NCI-H2107 (cell line): ENCODE data around the gene PELI2.

ENCODE experiments used
- DNase-seq: peaks from one replicate; lab custom pipeline; 2025; lab: John Stamatoyannopoulos, UW

The PELI2 gene

GRCh38 chr14:56300495-56300894 lies 182.3 kb downstream of the PELI2 start:
- no peak for DNase-seq

GRCh38 chr14:56304456-56304855 lies 186.2 kb downstream of the PELI2 start:
- DNase-seq, result no peak

DNA sequence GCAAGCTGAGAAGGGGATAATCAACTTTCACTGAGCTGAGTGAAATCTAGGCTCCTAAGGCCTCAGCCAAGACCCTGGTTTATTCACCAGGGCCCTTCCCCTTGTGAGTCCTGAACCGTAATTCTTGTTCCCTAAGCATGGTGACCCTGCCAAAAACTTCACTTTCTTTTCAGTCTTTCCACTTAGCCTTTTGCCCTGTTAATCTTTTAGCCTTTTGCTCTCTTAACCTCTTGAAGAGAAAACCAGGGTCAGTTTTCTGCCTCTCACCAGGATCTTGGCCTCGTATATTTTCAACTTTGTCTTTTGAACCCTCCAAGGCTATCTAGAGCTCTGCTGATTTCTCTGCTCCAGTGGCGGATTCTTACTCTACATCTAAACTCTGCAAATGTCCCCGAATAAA lies 191.0 kb downstream of the PELI2 start:
- DNase-seq, result no peak

DNA sequence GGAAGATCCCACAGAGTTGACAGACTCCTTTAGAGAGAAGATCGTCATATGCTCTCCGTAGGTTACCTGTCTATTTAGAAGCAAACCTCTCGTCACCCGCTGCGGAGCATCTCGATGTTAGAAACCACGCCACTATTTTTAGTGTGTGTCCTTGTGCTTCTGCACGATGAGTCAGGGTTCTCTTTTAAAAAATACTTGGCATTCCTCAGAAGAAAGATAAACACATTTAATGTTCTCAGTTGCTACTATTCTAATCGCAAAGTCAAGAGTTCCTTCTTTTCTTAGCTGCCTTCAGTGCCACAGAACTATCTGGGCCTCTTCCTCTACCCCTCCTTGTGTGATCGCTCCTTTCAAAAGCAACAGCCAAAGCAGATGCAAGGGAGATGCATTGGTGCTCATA lies 192.4 kb downstream of the PELI2 start:
- DNase-seq, result no peak

DNA sequence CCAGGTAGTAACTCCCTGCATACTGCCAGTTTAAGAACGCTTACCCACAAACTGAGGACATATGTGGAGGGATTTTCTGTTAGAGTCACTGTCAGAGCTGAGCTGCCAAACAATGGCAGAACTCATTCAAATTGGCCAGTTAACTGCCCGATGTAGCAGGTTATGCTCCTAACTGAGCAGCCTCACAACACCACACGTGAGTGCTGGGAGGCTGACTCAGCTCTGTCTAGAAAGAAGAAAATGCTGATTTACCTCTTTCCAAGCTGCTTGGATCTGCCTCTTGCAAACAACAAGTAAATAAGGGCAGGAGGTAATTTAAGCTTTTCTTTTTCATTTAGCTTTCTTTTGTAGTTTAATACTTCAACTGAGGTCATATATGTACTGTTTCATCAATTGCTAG lies 195.6 kb downstream of the PELI2 start:
- DNase-seq, result no peak

DNA sequence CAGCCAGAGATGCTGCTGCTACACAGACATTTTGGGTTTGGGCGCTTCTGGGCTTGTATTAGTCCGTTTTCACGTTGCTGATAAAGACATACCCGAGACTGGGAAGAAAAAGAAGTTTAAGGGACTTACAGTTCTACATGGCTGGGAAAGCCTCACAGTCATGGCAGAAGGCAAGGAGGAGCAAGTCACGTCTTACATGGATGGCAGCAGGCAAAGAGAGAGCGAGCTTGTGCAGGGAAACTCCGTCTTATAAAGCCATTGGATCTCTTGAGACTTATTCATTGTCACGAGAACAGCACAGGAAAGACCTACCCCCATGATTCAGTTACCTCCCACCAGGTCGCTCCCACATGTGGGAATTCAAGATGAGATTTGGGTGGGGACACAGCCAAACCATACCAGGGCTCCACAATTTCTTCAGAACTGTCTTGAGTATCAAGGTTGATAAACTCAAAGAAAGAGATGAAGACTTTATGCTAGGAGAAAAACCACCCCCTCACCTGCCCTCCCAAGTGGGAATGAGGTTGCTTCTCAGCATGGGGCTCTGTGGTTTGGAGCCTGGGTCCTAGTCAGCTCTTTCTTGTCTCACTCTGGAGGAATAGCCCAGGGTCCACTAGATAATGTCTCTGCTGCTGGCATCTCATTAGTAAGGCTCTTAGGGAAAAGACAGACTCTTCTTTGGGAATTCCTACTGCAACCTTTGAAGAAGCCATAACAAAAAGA lies 200.3 kb downstream of the PELI2 start:
- no peak for DNase-seq

DNA sequence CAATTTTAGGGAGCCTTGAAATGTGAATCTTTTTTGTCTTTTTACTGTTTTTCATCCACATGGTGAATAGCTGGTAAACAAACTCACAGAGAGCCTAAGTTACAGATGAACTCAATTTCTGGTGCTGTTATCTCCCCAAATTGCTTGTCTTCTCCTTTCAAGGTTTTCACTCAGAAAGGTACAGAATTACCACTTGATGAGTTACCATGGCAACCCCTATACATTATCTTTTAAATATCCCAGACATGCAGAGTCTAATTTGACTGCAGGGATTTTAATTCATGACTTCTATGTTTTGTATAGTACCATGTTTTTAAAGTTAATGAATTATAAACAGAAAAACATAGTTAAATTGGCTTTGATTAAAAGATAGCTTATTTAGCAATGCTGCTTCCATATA lies 203.7 kb downstream of the PELI2 start:
- DNase-seq, result no peak

DNA sequence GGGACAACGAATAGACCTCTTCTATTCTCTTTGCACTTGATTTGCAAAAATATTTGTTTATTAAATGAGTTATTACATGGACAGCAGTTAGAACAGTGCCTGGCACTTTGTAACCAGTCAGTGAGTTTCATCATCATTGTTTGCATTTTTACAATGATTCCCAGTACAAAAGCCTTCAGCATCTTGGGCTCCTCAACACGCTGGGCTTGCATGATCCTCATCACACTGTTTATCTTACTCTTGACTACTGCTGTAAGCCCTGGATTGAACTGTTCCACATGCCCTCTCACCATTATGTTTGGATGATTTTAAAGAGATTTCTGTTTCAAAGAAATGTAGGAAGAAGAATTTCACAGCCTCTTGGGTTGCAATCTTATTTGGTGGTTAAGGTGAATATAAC lies 204.3 kb downstream of the PELI2 start:
- no peak for DNase-seq

- DNase-seq, result no peak
Measured at GRCh38 chr14:56324454-56324853, 206.2 kb downstream of the PELI2 start.

DNA sequence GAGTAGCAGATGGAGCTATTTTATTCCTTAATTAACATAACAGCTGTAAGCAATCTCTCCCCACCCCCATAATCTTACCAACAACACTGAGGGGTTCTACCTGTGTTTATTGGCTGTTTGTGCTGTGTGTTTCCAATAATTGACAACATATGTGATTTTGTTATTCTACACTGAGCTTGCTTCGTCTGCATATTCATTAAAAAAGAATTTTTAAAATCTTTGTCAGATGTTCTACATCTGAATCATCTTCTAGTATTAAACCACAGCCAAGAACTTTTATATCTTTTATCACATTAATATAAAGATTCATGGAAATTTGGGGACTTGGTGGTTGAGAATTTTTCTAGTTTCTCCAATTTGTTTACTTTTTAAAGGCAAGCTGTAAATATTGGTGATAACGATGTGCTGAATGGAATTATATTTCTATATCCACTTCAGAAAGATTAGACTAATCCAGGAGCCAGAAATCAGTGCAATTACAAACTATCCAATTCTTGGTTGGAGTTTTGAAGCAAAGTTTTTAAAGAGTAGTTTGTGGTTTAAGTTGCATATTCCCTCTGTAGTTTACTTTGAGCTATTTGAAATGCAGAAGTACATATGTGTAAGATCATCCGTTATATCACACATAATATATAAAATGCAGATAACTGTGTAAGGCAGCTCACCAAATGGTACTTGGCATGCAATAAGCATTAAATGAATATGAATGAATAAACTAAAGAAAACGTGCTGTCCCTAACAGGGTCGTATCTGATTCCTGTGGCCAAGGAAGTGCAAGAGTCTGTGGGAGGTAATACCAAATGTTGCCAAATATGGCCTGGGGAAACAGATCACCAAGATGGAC lies 206.9 kb downstream of the PELI2 start:
- no peak for DNase-seq

GRCh38 chr14:56328021-56328420 lies 209.8 kb downstream of the PELI2 start:
- DNase-seq, result no peak

- no peak for DNase-seq
Measured at GRCh38 chr14:56331592-56332216, 213.5 kb downstream of the PELI2 start.

DNA sequence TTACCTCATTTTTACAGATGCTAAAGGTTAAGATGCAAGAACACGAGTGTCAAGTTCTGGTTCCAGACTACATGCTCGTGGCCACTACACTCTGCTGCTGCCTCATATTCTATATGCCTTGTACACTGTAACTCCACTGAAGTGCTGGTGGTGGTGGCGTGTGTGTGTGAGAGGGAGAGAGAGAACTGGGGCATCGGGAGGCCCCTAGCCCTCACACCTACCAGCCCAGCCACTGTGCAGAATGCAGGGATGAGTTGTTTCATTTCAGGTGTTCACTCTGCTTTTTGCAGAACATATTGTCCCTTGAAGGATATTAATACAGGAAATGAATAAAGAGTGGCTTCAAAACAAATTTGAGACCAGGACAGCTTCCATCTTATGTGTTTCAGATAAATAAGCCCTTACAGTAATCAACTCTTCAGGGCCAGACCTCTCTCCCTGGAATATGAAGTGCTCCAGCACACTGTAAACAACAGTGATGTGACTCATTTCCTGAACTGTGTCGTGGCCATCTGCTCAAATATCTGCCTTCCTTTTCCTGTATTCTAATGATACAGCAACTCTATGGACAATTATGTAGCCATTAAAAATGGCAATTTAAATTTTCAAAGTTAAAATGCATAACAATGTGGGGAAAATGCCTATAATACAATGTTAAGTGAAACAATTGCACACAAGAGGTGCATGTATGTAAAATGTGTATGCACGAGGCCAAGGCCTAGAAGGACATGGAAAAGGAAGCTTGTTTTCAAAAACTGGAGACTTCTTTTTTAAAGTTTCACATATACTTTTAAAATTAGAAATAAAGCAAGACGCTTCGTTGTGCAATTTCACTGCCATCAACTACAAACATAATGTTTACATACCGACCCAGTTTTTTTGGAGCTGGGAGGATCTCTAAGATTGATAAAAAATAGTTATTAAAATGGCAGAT lies 215.4 kb downstream of the PELI2 start:
- DNase-seq, result peak; percentile 28

DNA sequence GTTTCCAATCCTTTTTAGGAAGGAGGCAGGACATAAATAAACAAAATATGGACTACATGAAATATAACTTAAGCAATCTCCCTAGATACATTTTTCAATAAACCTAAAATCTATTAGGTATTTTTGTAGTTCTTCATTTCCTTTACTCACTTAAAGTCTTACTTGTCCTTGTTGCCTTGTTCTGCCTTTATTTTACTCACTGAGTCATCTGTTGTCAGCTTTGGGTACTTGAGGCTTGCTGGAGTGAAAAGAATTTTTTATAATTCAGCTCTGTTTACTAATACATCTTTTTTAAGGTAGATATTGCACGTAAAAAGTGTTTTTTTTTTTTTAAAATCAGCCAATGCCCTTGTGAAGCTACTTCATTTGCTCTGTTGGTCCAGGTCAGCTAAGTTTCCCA lies 216.2 kb downstream of the PELI2 start:
- no peak for DNase-seq

DNA sequence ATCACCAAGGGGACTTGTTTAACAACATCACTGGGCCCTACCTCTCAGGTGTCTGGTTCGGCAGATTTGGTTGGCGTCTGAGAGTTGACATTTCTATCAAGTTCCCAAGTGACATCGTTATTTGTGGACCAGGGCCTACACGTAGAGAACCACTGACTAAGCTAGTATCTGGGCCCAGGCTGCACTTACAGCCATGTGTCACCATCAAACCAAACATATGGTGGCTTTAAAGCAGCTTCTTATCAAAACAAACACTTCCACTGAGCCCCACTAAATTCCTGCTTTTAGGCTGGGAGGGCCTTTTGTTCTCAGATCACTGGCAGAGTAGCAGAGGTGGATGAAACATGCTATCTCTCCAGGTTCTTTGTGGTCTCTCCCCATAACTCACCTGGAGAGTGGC lies 220.5 kb downstream of the PELI2 start:
- no peak for DNase-seq

DNA sequence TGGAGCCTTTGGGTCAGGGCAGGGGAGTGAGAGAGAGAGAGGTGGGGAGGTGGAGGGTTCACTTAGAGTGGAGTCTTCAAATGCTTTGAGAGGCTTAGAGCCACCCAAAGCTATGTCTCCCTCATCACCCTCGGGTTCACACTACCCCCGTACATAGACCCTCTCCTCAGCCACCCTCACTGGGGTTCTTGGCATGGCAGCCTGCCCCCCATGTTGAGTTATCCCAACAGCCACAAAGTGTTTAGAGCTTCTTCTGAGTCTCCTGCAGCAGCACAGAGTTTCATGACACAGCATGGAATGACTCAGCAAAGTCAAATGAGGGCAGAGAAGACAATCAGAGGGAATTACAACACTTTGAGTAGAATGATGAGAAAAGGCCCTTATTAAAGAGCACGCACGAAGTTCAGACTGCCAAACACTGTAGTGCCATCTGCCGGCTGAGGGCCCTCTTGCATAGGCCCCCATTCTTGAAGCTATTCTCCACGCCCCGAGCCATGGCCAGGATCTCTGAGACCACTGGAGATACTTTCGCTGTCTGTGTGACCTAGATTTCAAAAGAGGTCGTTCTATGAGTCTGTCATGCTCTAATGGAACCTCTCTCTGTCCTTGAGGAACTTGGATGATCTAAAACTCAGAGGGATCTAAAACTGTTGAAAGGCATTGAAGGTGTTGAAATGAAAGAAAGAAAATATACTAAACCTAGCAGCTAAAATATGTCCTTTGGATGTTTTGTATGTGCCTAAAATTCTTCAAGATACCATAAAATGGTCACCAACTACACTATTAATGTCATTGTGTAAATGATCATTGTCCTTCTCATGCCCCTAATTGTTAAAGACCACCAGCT lies 221.9 kb downstream of the PELI2 start:
- peak; percentile 57 for DNase-seq

- DNase-seq, result no peak
Measured at GRCh38 chr14:56340932-56341331, 222.7 kb downstream of the PELI2 start.

DNA sequence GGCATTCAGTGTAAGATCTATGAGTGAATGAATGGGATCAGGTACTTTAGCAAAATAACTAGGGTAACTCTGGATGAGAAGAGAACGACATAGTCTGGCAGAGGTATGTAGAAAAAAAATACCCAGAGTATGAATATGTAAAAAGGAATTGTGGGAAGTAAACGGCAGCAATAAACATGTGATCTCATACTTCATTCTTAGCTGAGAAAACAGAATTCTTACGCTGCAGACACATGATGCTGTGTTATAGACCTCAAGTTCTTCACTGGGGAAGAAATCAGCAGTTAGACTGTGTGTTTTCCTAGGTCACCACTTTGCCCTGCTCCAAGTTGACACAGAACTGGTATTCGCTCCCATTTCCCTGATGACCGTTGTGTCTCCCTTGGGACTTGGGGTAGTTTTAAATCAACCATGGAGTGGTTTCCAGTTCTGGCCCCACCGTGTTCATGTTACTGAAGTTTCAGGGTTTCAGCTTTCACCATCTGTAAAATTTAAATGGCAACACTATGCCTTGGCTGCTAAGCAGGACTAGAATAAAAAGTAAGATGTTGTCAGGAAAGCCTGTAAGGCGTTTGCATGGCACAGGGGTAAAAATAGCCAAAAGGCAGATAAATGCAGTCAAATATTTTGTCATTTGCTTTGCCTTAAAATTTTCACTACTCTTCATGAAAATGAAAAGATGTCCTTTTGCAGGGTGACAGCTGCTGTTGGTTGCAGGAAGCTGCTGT lies 223.7 kb downstream of the PELI2 start:
- no peak for DNase-seq

DNA sequence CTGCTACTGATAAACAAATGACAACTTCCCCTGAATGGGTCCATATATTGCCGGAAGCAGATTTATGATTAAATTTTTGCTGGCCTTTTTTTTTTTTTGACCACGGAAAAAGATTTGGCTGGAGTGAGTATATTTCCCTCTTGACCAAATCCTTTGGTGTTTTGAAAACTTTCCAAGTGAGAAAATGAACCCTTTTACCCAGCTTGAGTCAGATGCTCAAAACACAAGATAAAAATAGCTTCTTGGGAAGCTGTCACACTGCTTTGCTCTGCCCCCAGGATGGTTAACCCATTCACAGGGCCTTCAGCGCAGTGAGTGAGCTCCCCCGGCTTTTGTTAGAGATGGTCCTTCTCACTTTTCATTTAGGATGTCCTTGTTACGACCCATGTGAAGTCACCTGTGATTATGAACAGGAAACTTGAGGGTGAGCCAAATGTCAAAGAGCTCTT lies 224.3 kb downstream of the PELI2 start:
- DNase-seq, result no peak

- no peak for DNase-seq
Measured at GRCh38 chr14:56349960-56350359, 231.7 kb downstream of the PELI2 start.
